ENCODE measurements around the gene ADGRE3.

DNA sequence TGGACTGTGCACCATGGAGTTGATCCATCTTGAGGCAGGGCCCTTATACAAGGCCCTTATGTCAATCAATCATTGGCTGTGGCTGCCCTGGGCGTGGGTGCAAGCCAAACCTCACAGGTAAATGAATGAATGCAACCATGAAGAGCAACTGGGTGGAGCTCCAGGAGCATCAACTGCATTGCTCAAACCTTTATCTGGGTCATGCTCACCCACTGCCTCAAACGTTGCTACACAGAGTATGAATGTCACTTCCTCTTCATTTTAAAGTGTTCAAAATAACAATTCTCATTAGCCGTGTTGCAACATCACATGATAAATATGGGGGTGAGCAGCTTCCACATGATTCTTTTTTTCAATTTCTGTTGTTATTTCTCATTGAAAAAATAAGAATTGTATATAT lies 8.8 kb upstream of the ADGRE3 start:
- TF ChIP-seq RELA (CRISPR knock-in tag; IDR thresholded peaks at IDR 0.05; ENCODE audit: borderline replicate concordance) (no peak), JUN (CRISPR knock-in tag; IDR thresholded peaks at IDR 0.05) (no peak), SP1 (CRISPR knock-in tag; conservative IDR thresholded peaks at IDR 0.05) (no peak), NR1H2 (CRISPR knock-in tag; IDR thresholded peaks at IDR 0.05) (no peak), JAZF1 (CRISPR knock-in tag; IDR thresholded peaks at IDR 0.05) (no peak), CREB1 (CRISPR knock-in tag; IDR thresholded peaks at IDR 0.05) (no peak), SMAD3 (CRISPR knock-in tag; IDR thresholded peaks at IDR 0.05; ENCODE audit: borderline replicate concordance) (no peak)
- TF ChIP-seq, protein P1, sequence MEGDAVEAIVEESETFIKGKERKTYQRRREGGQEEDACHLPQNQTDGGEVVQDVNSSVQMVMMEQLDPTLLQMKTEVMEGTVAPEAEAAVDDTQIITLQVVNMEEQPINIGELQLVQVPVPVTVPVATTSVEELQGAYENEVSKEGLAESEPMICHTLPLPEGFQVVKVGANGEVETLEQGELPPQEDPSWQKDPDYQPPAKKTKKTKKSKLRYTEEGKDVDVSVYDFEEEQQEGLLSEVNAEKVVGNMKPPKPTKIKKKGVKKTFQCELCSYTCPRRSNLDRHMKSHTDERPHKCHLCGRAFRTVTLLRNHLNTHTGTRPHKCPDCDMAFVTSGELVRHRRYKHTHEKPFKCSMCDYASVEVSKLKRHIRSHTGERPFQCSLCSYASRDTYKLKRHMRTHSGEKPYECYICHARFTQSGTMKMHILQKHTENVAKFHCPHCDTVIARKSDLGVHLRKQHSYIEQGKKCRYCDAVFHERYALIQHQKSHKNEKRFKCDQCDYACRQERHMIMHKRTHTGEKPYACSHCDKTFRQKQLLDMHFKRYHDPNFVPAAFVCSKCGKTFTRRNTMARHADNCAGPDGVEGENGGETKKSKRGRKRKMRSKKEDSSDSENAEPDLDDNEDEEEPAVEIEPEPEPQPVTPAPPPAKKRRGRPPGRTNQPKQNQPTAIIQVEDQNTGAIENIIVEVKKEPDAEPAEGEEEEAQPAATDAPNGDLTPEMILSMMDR (IDR thresholded peaks at IDR 0.05), result no peak
